OCI-LY7 (cell line): ENCODE data around the gene PIAS4. TPM values are rescaled to one million over a fixed set of nuclear protein-coding genes. Genes with fewer than 3 reads are reported as not detected.
A peak's percentile ranks its signal among the peaks of the same experiment; 100 is the strongest.

ENCODE experiments used
- BruUV-seq: library from RNA; stranded (reverse); fragments of 400-500 nt; replicated peaks from 2 replicates; lab custom pipeline; 2021; lab: Mats Ljungman, UMichigan
- CTCF ChIA-PET: fragments of 300-600 bp; sonication (Branson Sonifier 250); formaldehyde crosslinking; loops from one replicate; lab custom pipeline; 2022; ENCODE audit warnings: antibody characterized with exemption; ENCODE audit not compliant: unreplicated experiment; lab: Charles Lee
- POLR2A ChIA-PET: fragments of 300-600 bp; sonication (Branson Sonifier 250); formaldehyde crosslinking; loops from one replicate; lab custom pipeline; 2022; ENCODE audit warnings: antibody characterized with exemption; lab: Charles Lee
- DNase-seq: peaks from one replicate; pipeline ENCODE4 v3.0.0-alpha.2; 2015; ENCODE audit warnings: low spot score
- H2AFZ ChIP-seq: fragments of 200-600 bp; sonication (generic), shearing (Covaris generic); 2 replicates; pipeline ENCODE4 v1.6.1; 2014; ENCODE audit warnings: mild to moderate bottlenecking, antibody characterized with exemption, low read length, moderate library complexity
- H3K27ac ChIP-seq: fragments of 200-600 bp; sonication (generic); 2 replicates; pipeline ENCODE4 v1.5.1; 2014; ENCODE audit warnings: mixed run types, low read depth, mild to moderate bottlenecking, moderate library complexity, low read length, inconsistent platforms; ENCODE audit not compliant: poor library complexity, severe bottlenecking
- H3K36me3 ChIP-seq: fragments of 200-600 bp; sonication (generic); 2 replicates; pipeline ENCODE4 v1.6.1; 2014; ENCODE audit warnings: mild to moderate bottlenecking, antibody characterized with exemption, low read length, moderate library complexity, mixed read lengths; ENCODE audit not compliant: insufficient read depth
- H3K4me1 ChIP-seq: fragments of 200-600 bp; sonication (generic); 2 replicates; pipeline ENCODE4 v1.5.1; 2014; ENCODE audit warnings: mild to moderate bottlenecking, low read length; ENCODE audit not compliant: insufficient read depth, poor library complexity, severe bottlenecking
- H3K4me2 ChIP-seq: fragments of 200-600 bp; sonication (generic); 2 replicates; pipeline ENCODE4 v1.6.1; 2014; ENCODE audit warnings: mild to moderate bottlenecking, low read length
- H3K4me3 ChIP-seq: fragments of 200-600 bp; sonication (generic); 2 replicates; pipeline ENCODE4 v1.5.1; 2014; ENCODE audit warnings: mild to moderate bottlenecking, low read depth, low read length; ENCODE audit not compliant: poor library complexity, severe bottlenecking
- H3K79me2 ChIP-seq: fragments of 200-600 bp; sonication (generic); 2 replicates; pipeline ENCODE4 v1.6.1; 2016; ENCODE audit warnings: low read depth, mild to moderate bottlenecking, low read length, moderate library complexity, mixed read lengths; ENCODE audit not compliant: insufficient read depth
- H3K9me2 ChIP-seq: fragments of 200-600 bp; sonication (generic); 2 replicates; pipeline ENCODE4 v1.6.1; 2016; ENCODE audit warnings: mild to moderate bottlenecking, low read length, mixed read lengths; ENCODE audit not compliant: insufficient read depth
- H3K9me3 ChIP-seq: fragments of 200-600 bp; sonication (generic); 2 replicates; pipeline ENCODE4 v1.6.1; 2014; ENCODE audit warnings: mild to moderate bottlenecking, mixed run types, low read length, mixed read lengths
- H4K20me1 ChIP-seq: fragments of 200-600 bp; sonication (generic); 2 replicates; pipeline ENCODE4 v1.6.1; 2014; ENCODE audit warnings: mild to moderate bottlenecking, antibody characterized with exemption, low read length, moderate library complexity, mixed read lengths; ENCODE audit not compliant: insufficient read depth
- CTCF ChIP-seq: fragments of 200-600 bp; sonication (generic); conservative IDR thresholded peaks from 2 replicates; pipeline ENCODE4 v1.5.1; 2014; ENCODE audit warnings: mild to moderate bottlenecking, antibody characterized with exemption, low read length, moderate library complexity, mixed read lengths
- EZH2phosphoT487 ChIP-seq: fragments of 200-600 bp; sonication (generic); IDR thresholded peaks from 2 replicates; pipeline ENCODE4 v1.6.1; 2018; ENCODE audit warnings: low read depth, borderline replicate concordance, mild to moderate bottlenecking, mixed run types, antibody characterized with exemption, low read length, moderate library complexity, mixed read lengths
- intact Hi-C: fragments of 100-400 bp; cut with micrococcal nuclease; formaldehyde crosslinking; loops from one replicate; pipeline ENCODE4 v1.10.0; 2022; ENCODE audit not compliant: unreplicated experiment
- total RNA-seq, 2 experiments: library from RNA; depleted of rRNA in 1 of 2; stranded (reverse); fragments of >200 nt in 1 of 2; shearing (Covaris generic) in 1 of 2; gene quantifications; 2 replicates each; pipeline ENCODE4 v1.2.3, GENCODE V29; 2014 to 2022

Gene PIAS4
- total RNA-seq, 2 experiments from 2014 or later: 25.3 to 35.0 TPM

GRCh38 chr19:4066682-4067395 is 59.3 kb downstream of the PIAS4 start, which contains the start of gene ZBTB7A:
TSS of gene ZBTB7A (minus strand) at chr19:4066899. CDS start at chr19:4055232, 11,667 bp downstream.
- intact Hi-C loops: loop anchor here (1.0 to 5.0 kb wide), 5 partner anchors 48 to 180 kb away; partner anchors contain the start of genes PIAS4 and YJU2
- CTCF ChIA-PET: interaction anchor here (0.6 kb wide), 1 partner anchor 72 kb away, joined by 3 read pairs; no protein-coding TSS in a partner anchor
- Histone ChIP-seq H4K20me1 (peaks cover 24% of the 10 kb centered on the region), H3K4me2 (peak within 1 kb of the TSS; percentile 69), H3K36me3 (peaks cover 30% of the 10 kb centered on the region), H2AFZ (peak within 1 kb of the TSS; percentile 87), H3K4me1 (peaks cover 39% of the 10 kb centered on the region), H3K4me3 (peak within 1 kb of the TSS; percentile 100), H3K9me3 (no peaks in the 10 kb centered on the region), H3K9me2 (no peaks in the 10 kb centered on the region), H3K27ac (peak within 1 kb of the TSS; percentile 77), H3K79me2 (peaks cover 33% of the 10 kb centered on the region)
- POLR2A ChIA-PET: interaction anchor here (0.7 kb wide), 1 partner anchor 1654 kb away, joined by 5 read pairs; no protein-coding TSS in a partner anchor
- BruUV-seq: no TSS peak
- peak; percentile 88 for DNase-seq
- TF ChIP-seq EZH2phosphoT487 (no peak), CTCF (no peak)

GRCh38 chr19:4067396-4068046 is 60.0 kb downstream of the PIAS4 start:
- BruUV-seq: no TSS peak
- peak; percentile 67 for DNase-seq
- intact Hi-C loops: loop anchor here (2.0 to 5.0 kb wide), 4 partner anchors 47 to 179 kb away; partner anchors contain the start of gene YJU2
- Histone ChIP-seq H3K9me3 (no peaks in the 10 kb centered on the region), H3K4me3 (peak overlapping the region; percentile 100), H3K27ac (peak overlapping the region; percentile 77), H3K4me1 (peaks cover 32% of the 10 kb centered on the region), H3K36me3 (peaks cover 23% of the 10 kb centered on the region), H2AFZ (peak overlapping the region; percentile 87), H4K20me1 (peaks cover 21% of the 10 kb centered on the region; the same call in 1 of the 2 replicates), H3K79me2 (peaks cover 26% of the 10 kb centered on the region), H3K4me2 (peak overlapping the region; percentile 69), H3K9me2 (no peaks in the 10 kb centered on the region)
- TF ChIP-seq EZH2phosphoT487 (no peak), CTCF (no peak)
- ChIA-PET POLR2A (interaction anchor here (0.7 kb wide), 1 partner anchor 1653 kb away, joined by 5 read pairs; no protein-coding TSS in a partner anchor), CTCF (no interaction called here)
